Measurements from ENCODE around the gene SH3RF1. TPM values are rescaled to one million over a fixed set of nuclear protein-coding genes. Genes with fewer than 3 reads are reported as not detected.
"Not testable (repeated sequence)": the region's sequence is repeated elsewhere in the genome, so short reads cannot be mapped to it uniquely, and the experiment has no call there.

The SH3RF1 gene
- total and polyA plus RNA-seq, 7 donors: 8.2 to 20.8 (median 12.5) TPM

DNA sequence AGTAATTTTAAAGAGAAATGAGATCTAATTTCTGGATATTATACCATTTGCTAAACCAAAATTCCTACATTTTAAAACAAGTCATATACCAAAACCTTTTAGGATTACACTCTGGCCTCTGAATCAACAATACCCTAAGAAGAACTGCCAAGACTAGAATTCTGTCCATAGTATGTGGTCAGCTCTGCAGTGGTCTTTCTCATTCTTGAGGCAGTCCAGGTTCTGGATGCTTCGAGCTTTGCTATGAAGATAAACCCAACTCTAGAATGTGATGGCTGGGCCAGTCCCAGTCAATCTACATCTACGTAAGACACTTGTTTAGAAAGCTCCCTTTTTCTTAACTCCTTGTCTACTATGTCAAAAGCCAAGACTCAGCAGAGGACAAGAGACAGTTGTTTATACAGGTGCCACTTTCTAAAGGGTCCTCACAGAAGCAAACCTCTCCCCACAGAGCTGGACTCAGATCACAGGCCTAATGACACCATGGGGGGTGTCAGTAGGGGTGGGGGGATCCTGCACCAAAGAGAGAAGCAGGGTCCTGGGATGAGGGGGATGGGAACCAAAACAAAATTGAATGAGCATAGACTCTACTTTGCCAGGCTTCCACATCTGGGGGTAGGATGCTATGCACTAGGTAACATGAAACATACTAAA is 63.2 kb downstream of the SH3RF1 start:
- H3K4me3 ChIP-seq: no peak overlapping the region
- no peaks in the 10 kb centered on the region for H3K27me3 ChIP-seq
- no peak for DNase-seq
- no peaks in the 10 kb centered on the region for H3K9me3 ChIP-seq
- no peaks in the 10 kb centered on the region for H3K36me3 ChIP-seq
- TF ChIP-seq POLR2AphosphoS5 (IDR thresholded peaks at IDR 0.05): no peak
- TF ChIP-seq, protein P1, sequence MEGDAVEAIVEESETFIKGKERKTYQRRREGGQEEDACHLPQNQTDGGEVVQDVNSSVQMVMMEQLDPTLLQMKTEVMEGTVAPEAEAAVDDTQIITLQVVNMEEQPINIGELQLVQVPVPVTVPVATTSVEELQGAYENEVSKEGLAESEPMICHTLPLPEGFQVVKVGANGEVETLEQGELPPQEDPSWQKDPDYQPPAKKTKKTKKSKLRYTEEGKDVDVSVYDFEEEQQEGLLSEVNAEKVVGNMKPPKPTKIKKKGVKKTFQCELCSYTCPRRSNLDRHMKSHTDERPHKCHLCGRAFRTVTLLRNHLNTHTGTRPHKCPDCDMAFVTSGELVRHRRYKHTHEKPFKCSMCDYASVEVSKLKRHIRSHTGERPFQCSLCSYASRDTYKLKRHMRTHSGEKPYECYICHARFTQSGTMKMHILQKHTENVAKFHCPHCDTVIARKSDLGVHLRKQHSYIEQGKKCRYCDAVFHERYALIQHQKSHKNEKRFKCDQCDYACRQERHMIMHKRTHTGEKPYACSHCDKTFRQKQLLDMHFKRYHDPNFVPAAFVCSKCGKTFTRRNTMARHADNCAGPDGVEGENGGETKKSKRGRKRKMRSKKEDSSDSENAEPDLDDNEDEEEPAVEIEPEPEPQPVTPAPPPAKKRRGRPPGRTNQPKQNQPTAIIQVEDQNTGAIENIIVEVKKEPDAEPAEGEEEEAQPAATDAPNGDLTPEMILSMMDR (IDR thresholded peaks at IDR 0.05): no peak
- no peak for TF ChIP-seq POLR2A (IDR thresholded peaks at IDR 0.05)
- no peak for TF ChIP-seq EP300 (IDR thresholded peaks at IDR 0.05)
- peaks cover 0 to 34% (median 20%) of the 10 kb centered on the region in 4 donors for H3K4me1 ChIP-seq
- intact Hi-C loops (cut with DNase I): no loop called here
- WGBS, 2 donors: 93 to 94% methylated on average over 2 of the region's 2 CpGs
- H3K27ac ChIP-seq: no peak overlapping the region

DNA sequence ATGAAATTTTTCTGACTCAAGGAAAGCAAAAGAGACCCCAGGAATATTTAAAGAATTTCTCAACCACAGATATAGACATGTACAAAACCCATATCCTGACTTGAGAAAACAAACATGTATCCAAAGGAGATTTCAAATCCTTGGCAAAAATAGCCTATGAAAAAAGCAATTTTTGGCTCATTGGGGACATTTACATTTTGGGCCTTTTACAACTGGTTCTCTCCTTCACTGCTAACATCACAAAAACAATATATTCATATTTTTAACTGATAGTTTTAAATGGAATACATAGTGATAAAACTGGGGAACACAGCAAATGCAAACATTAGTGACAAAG is 65.0 kb downstream of the SH3RF1 start:
- H3K4me1 ChIP-seq: peaks cover 0 to 49% (median 34%) of the 10 kb centered on the region in 4 donors
- H3K27me3 ChIP-seq: no peaks in the 10 kb centered on the region
- H3K27ac ChIP-seq: no peak overlapping the region
- no peaks in the 10 kb centered on the region for H3K36me3 ChIP-seq
- intact Hi-C loops (cut with DNase I): no loop called here
- no peak overlapping the region for H3K4me3 ChIP-seq
- TF ChIP-seq, protein P1 (IDR thresholded peaks at IDR 0.05): no peak
- TF ChIP-seq POLR2AphosphoS5 (IDR thresholded peaks at IDR 0.05) (no peak), POLR2A (IDR thresholded peaks at IDR 0.05) (no peak), EP300 (IDR thresholded peaks at IDR 0.05) (no peak)
- no peak for DNase-seq
- H3K9me3 ChIP-seq: no peaks in the 10 kb centered on the region

DNA sequence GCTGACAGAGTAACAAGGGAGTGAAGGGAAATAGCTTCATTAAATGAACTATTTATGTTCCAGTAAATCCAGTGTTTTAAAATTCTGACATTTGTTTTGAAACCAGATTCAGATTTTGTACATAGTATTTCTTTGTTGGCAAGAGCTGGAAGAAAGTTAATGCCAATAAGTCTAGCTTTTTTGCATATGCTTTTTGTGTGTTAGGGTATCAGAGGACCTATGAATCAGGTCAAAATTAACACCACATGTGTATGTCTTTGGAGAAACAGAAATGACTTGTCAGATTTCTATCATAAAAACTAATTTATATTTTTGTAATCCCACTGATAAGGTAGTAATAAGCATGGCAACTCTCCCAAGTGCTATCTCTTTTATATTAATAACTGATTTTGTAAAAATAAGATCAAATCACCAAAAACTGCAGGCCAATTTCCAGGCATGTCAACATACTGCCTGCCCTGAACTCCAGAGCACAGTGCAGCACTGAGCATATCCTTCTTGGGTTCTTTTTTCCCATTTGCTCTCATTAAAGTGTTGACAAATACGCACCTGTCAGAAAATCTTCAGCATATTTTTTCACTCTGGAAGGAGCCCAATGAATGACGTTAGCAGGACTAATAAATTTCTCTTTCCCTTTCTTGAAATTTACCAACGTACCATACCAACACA is 65.5 kb downstream of the SH3RF1 start:
- no peaks in the 10 kb centered on the region for H3K36me3 ChIP-seq
- DNase-seq: no peak
- TF ChIP-seq POLR2A (IDR thresholded peaks at IDR 0.05): no peak
- TF ChIP-seq POLR2AphosphoS5 (IDR thresholded peaks at IDR 0.05): no peak
- TF ChIP-seq, protein P1 (IDR thresholded peaks at IDR 0.05): no peak
- TF ChIP-seq EP300 (IDR thresholded peaks at IDR 0.05): no peak
- WGBS, 2 donors: 88% methylated on average over 3 of the region's 3 CpGs
- no peaks in the 10 kb centered on the region for H3K9me3 ChIP-seq
- H3K27me3 ChIP-seq: no peaks in the 10 kb centered on the region
- H3K4me1 ChIP-seq: peaks cover 0 to 54% (median 36%) of the 10 kb centered on the region in 4 donors
- H3K27ac ChIP-seq: no peak overlapping the region
- H3K4me3 ChIP-seq: no peak overlapping the region
- intact Hi-C loops (cut with DNase I): no loop called here

DNA sequence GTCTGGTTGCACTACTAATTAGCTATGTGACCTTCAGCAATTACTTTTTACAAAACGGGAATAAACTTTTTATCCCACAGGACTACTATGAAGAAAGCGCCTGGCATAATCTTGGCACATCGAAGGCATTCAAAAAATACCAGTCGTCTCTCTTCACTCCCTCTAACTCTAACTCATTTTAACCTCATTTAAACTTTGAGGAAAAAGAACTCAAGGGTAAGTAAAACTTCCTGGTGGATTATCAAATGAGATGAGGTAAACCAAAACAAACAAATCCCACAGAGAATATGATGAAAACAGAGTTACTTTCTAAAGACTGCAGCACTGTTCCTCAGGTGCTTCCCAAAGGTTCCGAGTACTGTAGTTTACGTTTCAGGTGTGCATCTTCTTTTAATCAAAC is 66.9 kb downstream of the SH3RF1 start:
- TF ChIP-seq POLR2A (IDR thresholded peaks at IDR 0.05) (no peak), EP300 (IDR thresholded peaks at IDR 0.05) (no peak), POLR2AphosphoS5 (IDR thresholded peaks at IDR 0.05) (no peak)
- TF ChIP-seq, protein P1 (IDR thresholded peaks at IDR 0.05): no peak
- Histone ChIP-seq H3K27ac (no peak overlapping the region), H3K4me1 (peaks cover 0 to 56% (median 36%) of the 10 kb centered on the region in 4 donors), H3K27me3 (no peaks in the 10 kb centered on the region), H3K9me3 (no peaks in the 10 kb centered on the region), H3K4me3 (no peak overlapping the region), H3K36me3 (no peaks in the 10 kb centered on the region)
- no peak for DNase-seq
- 54 to 75% methylated on average over 6 of the region's 6 CpGs for WGBS, 2 donors
- intact Hi-C loops (cut with DNase I): no loop called here

DNA sequence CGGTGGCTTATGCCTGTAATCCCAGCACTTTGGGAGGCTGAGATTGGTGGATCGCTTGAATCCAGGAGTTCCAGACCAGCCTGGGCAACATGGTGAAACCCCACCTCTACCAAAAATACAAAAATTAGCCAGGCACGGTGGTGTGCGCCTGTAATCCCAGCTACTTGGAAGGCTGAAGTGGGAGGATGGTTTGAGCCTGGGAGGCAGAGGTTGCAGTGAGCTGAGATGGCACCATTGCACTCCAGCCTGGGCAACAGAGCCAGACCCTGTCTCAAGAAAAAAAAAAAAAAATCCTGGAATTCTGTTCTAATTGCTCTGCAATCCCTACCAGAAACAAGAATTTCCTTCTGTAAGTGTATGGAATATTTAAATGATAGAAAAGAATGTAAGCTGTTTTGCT is 67.5 kb downstream of the SH3RF1 start:
- H3K4me3 ChIP-seq; intact Hi-C loops (cut with DNase I); H3K9me3 ChIP-seq; H3K36me3 ChIP-seq; H3K27me3 ChIP-seq; DNase-seq; H3K27ac ChIP-seq: not testable (repeated sequence)
- peaks cover 0 to 56% (median 36%) of the 10 kb centered on the region in 4 donors for H3K4me1 ChIP-seq
- WGBS, 2 donors: 87 to 95% methylated on average over 4 of the region's 4 CpGs

All from sigmoid colon (tissue), 7 donors.